Trophoblast cell (in vitro differentiated cells and primary cell): Measurements from ENCODE around the gene COX6B2.

ENCODE experiments used
- DNase-seq, 2 donors: peaks; one replicate each; pipeline ENCODE4 v3.0.0-alpha.2; 2016
- H2AFZ ChIP-seq: 2 replicates; pipeline ENCODE4 v1.6.1; 2013; ENCODE audit warnings: low read length, moderate library complexity, mild to moderate bottlenecking; ENCODE audit not compliant: insufficient read depth, poor library complexity
- H2AK5ac ChIP-seq: 2 replicates; pipeline ENCODE4 v1.6.1; 2013; ENCODE audit warnings: mild to moderate bottlenecking, low read length
- H2BK120ac ChIP-seq: 2 replicates; pipeline ENCODE4 v1.6.1; 2013; ENCODE audit warnings: low read length, mild to moderate bottlenecking, moderate library complexity; ENCODE audit not compliant: insufficient read depth, poor library complexity
- H2BK12ac ChIP-seq: 2 replicates; pipeline ENCODE4 v1.6.1; 2013; ENCODE audit warnings: mild to moderate bottlenecking, low read length, moderate library complexity
- H2BK5ac ChIP-seq: 2 replicates; pipeline ENCODE4 v1.6.1; 2013; ENCODE audit warnings: low read length, low read depth, moderate library complexity, mild to moderate bottlenecking; ENCODE audit not compliant: poor library complexity
- H3K14ac ChIP-seq: 2 replicates; pipeline ENCODE4 v1.6.1; 2013; ENCODE audit warnings: mild to moderate bottlenecking, low read length
- H3K18ac ChIP-seq: 2 replicates; pipeline ENCODE4 v1.6.1; 2013; ENCODE audit warnings: mild to moderate bottlenecking, low read length
- H3K23ac ChIP-seq: 2 replicates; pipeline ENCODE4 v1.6.1; 2013; ENCODE audit warnings: low read length
- H3K27ac ChIP-seq: 2 replicates; pipeline ENCODE4 v1.5.1; 2013; ENCODE audit warnings: low read depth, mild to moderate bottlenecking, inconsistent platforms, low read length, moderate library complexity
- H3K27me3 ChIP-seq: 2 replicates; pipeline ENCODE4 v1.6.1; 2013; ENCODE audit warnings: inconsistent platforms, mild to moderate bottlenecking, low read length, moderate library complexity; ENCODE audit not compliant: insufficient read depth
- H3K36me3 ChIP-seq, 2 experiments: 1 replicate in 1 of 2; 2 replicates in 1 of 2; pipeline ENCODE4 v1.6.1; 2013; ENCODE audit warnings: low read length in 2 of 2, mild to moderate bottlenecking in 2 of 2, moderate library complexity in 1 of 2; ENCODE audit not compliant: insufficient read depth in 2 of 2, control insufficient read depth in 1 of 2
- H3K4ac ChIP-seq: 2 replicates; pipeline ENCODE4 v1.6.1; 2013; ENCODE audit warnings: low read depth, mild to moderate bottlenecking, low read length, moderate library complexity
- H3K4me1 ChIP-seq, 2 experiments: 1 replicate in 1 of 2; 2 replicates in 1 of 2; pipeline ENCODE4 v1.6.1; 2013; ENCODE audit warnings: low read length in 2 of 2, mild to moderate bottlenecking in 2 of 2, moderate library complexity in 1 of 2; ENCODE audit not compliant: insufficient read depth in 2 of 2, control insufficient read depth in 1 of 2
- H3K4me2 ChIP-seq: 2 replicates; pipeline ENCODE4 v1.6.1; 2013; ENCODE audit warnings: inconsistent platforms, mild to moderate bottlenecking, low read length, moderate library complexity
- H3K4me3 ChIP-seq: 2 replicates; pipeline ENCODE4 v1.5.1; 2013; ENCODE audit warnings: mild to moderate bottlenecking, low read depth, low read length, inconsistent platforms
- H3K79me1 ChIP-seq: one replicate; pipeline ENCODE4 v1.6.1; 2013; ENCODE audit warnings: low read length
- H3K79me2 ChIP-seq: 2 replicates; pipeline ENCODE4 v1.6.1; 2013; ENCODE audit warnings: low read length, mild to moderate bottlenecking; ENCODE audit not compliant: control insufficient read depth, insufficient read depth, poor library complexity
- H3K9ac ChIP-seq: 2 replicates; pipeline ENCODE4 v1.6.1; 2013; ENCODE audit warnings: mild to moderate bottlenecking, low read length
- H3K9me3 ChIP-seq: 2 replicates; pipeline ENCODE4 v1.6.1; 2013; ENCODE audit warnings: low read depth, mild to moderate bottlenecking, control low read depth, inconsistent platforms, low read length; ENCODE audit not compliant: insufficient read depth
- H4K12ac ChIP-seq: 2 replicates; pipeline ENCODE4 v1.6.1; 2013; ENCODE audit warnings: low read depth, mild to moderate bottlenecking, low read length, moderate library complexity
- H4K8ac ChIP-seq: 2 replicates; pipeline ENCODE4 v1.6.1; 2013; ENCODE audit warnings: low read depth, mild to moderate bottlenecking, low read length, moderate library complexity
- H4K91ac ChIP-seq: one replicate; pipeline ENCODE4 v1.6.1; 2013; ENCODE audit warnings: low read depth, mild to moderate bottlenecking, low read length, moderate library complexity
- WGBS: extraction: QIAGEN DNeasy Blood & Tissue Kit; methylation state at CpG from one replicate; pipeline ENCODE4 v1.1.7; 2013; ENCODE audit warnings: missing lambda C conversion rate; ENCODE audit not compliant: insufficient read length, insufficient coverage; ENCODE audit errors: extremely low coverage; 5-methylcytosine and 5-hydroxymethylcytosine counted together

Gene COX6B2

GRCh38 chr19:55309448-55309847 is 45.1 kb downstream of the COX6B2 start:
- no peak overlapping the region for H3K23ac ChIP-seq
- DNase-seq = no peak
- H2BK120ac ChIP-seq = no peak overlapping the region
- H3K4me2 ChIP-seq = no peak overlapping the region
- no peak overlapping the region for H4K91ac ChIP-seq
- H3K27ac ChIP-seq = no peak overlapping the region
- no peak overlapping the region for H2AK5ac ChIP-seq
- H3K79me1 ChIP-seq = no peaks in the 10 kb centered on the region
- no peak overlapping the region for H2AFZ ChIP-seq
- H2BK12ac ChIP-seq = no peak overlapping the region
- H3K9me3 ChIP-seq = peaks cover 3% of the 10 kb centered on the region
- no peak overlapping the region for H2BK5ac ChIP-seq
- no peaks in the 10 kb centered on the region for H3K27me3 ChIP-seq
- no peak overlapping the region for H3K4me3 ChIP-seq
- H3K4me1 ChIP-seq = peaks cover 2% of the 10 kb centered on the region in 2 experiments
- H4K8ac ChIP-seq = no peak overlapping the region
- H4K12ac ChIP-seq = no peak overlapping the region
- no peak overlapping the region for H3K18ac ChIP-seq
- WGBS = no CpG with 5 or more reads among the region's 5 CpGs
- no peak overlapping the region for H3K14ac ChIP-seq
- H3K4ac ChIP-seq = no peak overlapping the region
- H3K79me2 ChIP-seq = no peaks in the 10 kb centered on the region
- H3K9ac ChIP-seq = no peak overlapping the region
- H3K36me3 ChIP-seq = peaks cover 20 to 29% of the 10 kb centered on the region in 2 experiments

DNA sequence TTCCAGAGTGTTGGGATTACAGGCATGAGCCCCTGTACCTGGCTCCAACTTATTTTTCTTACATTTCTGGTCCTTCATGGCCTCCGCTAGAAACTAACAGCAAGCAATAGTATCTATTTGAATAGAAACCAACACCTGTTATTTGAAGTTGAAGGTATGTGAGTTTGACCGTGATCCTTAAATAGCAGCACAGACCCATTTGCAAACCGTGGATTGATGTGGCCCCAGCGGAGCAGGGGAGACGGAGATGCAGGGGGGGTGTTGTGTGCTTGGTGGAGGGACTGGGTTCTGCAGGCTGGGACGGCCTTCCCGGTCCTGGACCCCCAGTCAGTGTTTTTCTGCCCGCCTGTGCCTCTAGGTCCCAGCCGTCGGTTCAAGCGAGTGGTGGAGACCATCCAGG is 46.2 kb downstream of the COX6B2 start:
- no peak overlapping the region for H3K4ac ChIP-seq
- H3K23ac ChIP-seq = no peak overlapping the region
- no peak overlapping the region for H4K12ac ChIP-seq
- H2AK5ac ChIP-seq = no peak overlapping the region
- H3K79me2 ChIP-seq = no peaks in the 10 kb centered on the region
- H3K9me3 ChIP-seq = peaks cover 3% of the 10 kb centered on the region
- no peak overlapping the region for H3K4me2 ChIP-seq
- no peaks in the 10 kb centered on the region for H3K27me3 ChIP-seq
- no peak overlapping the region for H3K4me3 ChIP-seq
- H3K36me3 ChIP-seq = peaks cover 29 to 31% of the 10 kb centered on the region in 2 experiments
- no peak overlapping the region for H4K91ac ChIP-seq
- no peak for DNase-seq
- no peak overlapping the region for H4K8ac ChIP-seq
- H3K27ac ChIP-seq = no peak overlapping the region
- H2BK12ac ChIP-seq = no peak overlapping the region
- H3K9ac ChIP-seq = no peak overlapping the region
- H3K14ac ChIP-seq = no peak overlapping the region
- WGBS = no CpG with 5 or more reads among the region's 11 CpGs
- no peak overlapping the region for H2BK5ac ChIP-seq
- no peak overlapping the region for H2AFZ ChIP-seq
- no peaks in the 10 kb centered on the region for H3K79me1 ChIP-seq
- no peak overlapping the region for H2BK120ac ChIP-seq
- no peak overlapping the region for H3K18ac ChIP-seq
- no peaks in the 10 kb centered on the region for H3K4me1 ChIP-seq

- Histone ChIP-seq H3K4ac (no peak overlapping the region), H2AFZ (no peak overlapping the region), H3K27ac (no peak overlapping the region), H3K4me2 (no peak overlapping the region), H2AK5ac (no peak overlapping the region), H3K14ac (no peak overlapping the region), H3K9me3 (peaks cover 3% of the 10 kb centered on the region), H3K36me3 (peaks cover 27 to 36% of the 10 kb centered on the region in 2 experiments), H4K8ac (no peak overlapping the region), H3K23ac (no peak overlapping the region), H4K12ac (no peak overlapping the region), H3K79me2 (no peaks in the 10 kb centered on the region), H3K4me1 (peaks cover 0 to under 1% of the 10 kb centered on the region in 2 experiments), H3K9ac (no peak overlapping the region), H2BK12ac (no peak overlapping the region), H3K18ac (no peak overlapping the region), H4K91ac (no peak overlapping the region), H3K79me1 (no peaks in the 10 kb centered on the region), H2BK5ac (no peak overlapping the region), H3K27me3 (no peaks in the 10 kb centered on the region), H2BK120ac (no peak overlapping the region), H3K4me3 (no peak overlapping the region)
- no peak for DNase-seq
- no CpG with 5 or more reads among the region's 3 CpGs for WGBS
Measured at GRCh38 chr19:55306712-55307111, 47.8 kb downstream of the COX6B2 start.

DNA sequence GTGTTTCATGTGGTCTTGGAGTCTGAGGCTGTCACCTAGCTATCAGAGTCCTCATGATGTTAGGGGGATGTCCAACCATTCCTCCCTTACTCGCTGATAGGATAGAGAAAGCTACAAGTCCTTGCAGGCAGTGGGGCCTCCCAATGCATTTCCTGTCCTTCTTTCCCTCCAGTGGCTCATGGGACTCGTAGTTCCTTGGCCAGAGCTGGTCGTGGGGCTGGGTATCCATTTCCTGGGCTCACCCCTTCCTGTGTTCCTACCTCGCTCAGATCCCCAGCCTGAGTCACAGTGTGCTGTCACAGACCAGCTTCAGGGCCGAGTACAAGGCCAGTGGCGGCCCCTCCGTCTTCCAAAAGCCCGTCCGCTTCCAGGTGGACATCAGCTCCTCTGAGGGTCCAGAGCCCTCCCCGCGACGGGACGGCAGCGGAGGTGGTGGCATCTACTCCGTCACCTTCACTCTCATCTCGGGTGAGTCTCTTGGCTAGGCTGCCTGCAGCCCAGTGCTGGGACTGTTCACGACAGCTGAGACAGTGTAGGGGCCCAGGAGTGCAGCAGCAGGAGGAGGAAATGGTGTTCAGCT is 48.4 kb downstream of the COX6B2 start:
- no peak overlapping the region for H2BK5ac ChIP-seq
- H2AFZ ChIP-seq = no peak overlapping the region
- peaks cover 0 to 3% of the 10 kb centered on the region in 2 experiments for H3K4me1 ChIP-seq
- no peak overlapping the region for H3K9ac ChIP-seq
- no peaks in the 10 kb centered on the region for H3K79me1 ChIP-seq
- H3K9me3 ChIP-seq = peaks cover 3% of the 10 kb centered on the region
- WGBS = no CpG with 5 or more reads among the region's 17 CpGs
- no peak overlapping the region for H3K4me3 ChIP-seq
- H4K8ac ChIP-seq = no peak overlapping the region
- H3K36me3 ChIP-seq = peaks cover 27 to 36% of the 10 kb centered on the region in 2 experiments
- H3K27ac ChIP-seq = no peak overlapping the region
- H3K4me2 ChIP-seq = no peak overlapping the region
- no peak overlapping the region for H3K14ac ChIP-seq
- H2BK120ac ChIP-seq = no peak overlapping the region
- no peak for DNase-seq
- H3K4ac ChIP-seq = no peak overlapping the region
- H2BK12ac ChIP-seq = no peak overlapping the region
- no peak overlapping the region for H3K18ac ChIP-seq
- H2AK5ac ChIP-seq = no peak overlapping the region
- H3K27me3 ChIP-seq = no peaks in the 10 kb centered on the region
- H4K91ac ChIP-seq = no peak overlapping the region
- H3K23ac ChIP-seq = no peak overlapping the region
- H4K12ac ChIP-seq = no peak overlapping the region
- no peaks in the 10 kb centered on the region for H3K79me2 ChIP-seq
